Stimulated activated memory B cell treated with anti-CD40 and anti-IgM and Interleukin-4, amounts not matched to agents 10 μg/mL and 1 μg/mL and 100 μg/mL, for 72 hours (primary cell): Measurements from ENCODE around the gene ABCG4.
"Not testable (repeated sequence)": the region's sequence is repeated elsewhere in the genome, so short reads cannot be mapped to it uniquely, and the experiment has no call there.

Source experiments
- ATAC-seq: fragments of 150-1000 bp; cut with Tn5 transposase; 2 replicates; pipeline ENCODE4 v1.10.0; 2021
- H3K27ac Mint-ChIP-seq: one replicate; pipeline ENCODE4 v1.8.0; 2022; ENCODE audit warnings: mild to moderate bottlenecking, mixed read lengths
- H3K27me3 Mint-ChIP-seq: one replicate; pipeline ENCODE4 v1.8.0; 2022; ENCODE audit warnings: mixed read lengths
- H3K36me3 Mint-ChIP-seq: one replicate; pipeline ENCODE4 v1.8.0; 2022; ENCODE audit warnings: mixed read lengths
- H3K4me1 Mint-ChIP-seq: one replicate; pipeline ENCODE4 v1.8.0; 2022; ENCODE audit warnings: mixed read lengths
- H3K4me3 Mint-ChIP-seq: one replicate; pipeline ENCODE4 v1.8.0; 2022; ENCODE audit warnings: mild to moderate bottlenecking, moderate library complexity, mixed read lengths
- H3K9me3 Mint-ChIP-seq: one replicate; pipeline ENCODE4 v1.8.0; 2022; ENCODE audit warnings: mixed read lengths

The ABCG4 gene

GRCh38 chr11:119194811-119195440 lies 46.1 kb downstream of the ABCG4 start:
- Mint-ChIP-seq H3K4me3 (no peak overlapping the region), H3K27me3 (no peaks in the 10 kb centered on the region), H3K4me1 (peaks cover 9% of the 10 kb centered on the region), H3K27ac (no peak overlapping the region), H3K9me3 (no peaks in the 10 kb centered on the region), H3K36me3 (no peaks in the 10 kb centered on the region)
- ATAC-seq: no peak

- Mint-ChIP-seq H3K4me1 (peaks cover 9% of the 10 kb centered on the region), H3K4me3 (no peak overlapping the region), H3K36me3 (no peaks in the 10 kb centered on the region), H3K27me3 (no peaks in the 10 kb centered on the region), H3K27ac (no peak overlapping the region), H3K9me3 (no peaks in the 10 kb centered on the region)
- ATAC-seq: no peak
These were observed 46.8 kb downstream of the ABCG4 start for GRCh38 chr11:119195680-119196079.

GRCh38 chr11:119196833-119197483 lies 48.1 kb downstream of the ABCG4 start:
- peak; percentile 90 for ATAC-seq
- Mint-ChIP-seq H3K36me3 (no peaks in the 10 kb centered on the region), H3K4me1 (peaks cover 9% of the 10 kb centered on the region), H3K27me3 (no peaks in the 10 kb centered on the region), H3K27ac (no peak overlapping the region), H3K4me3 (no peak overlapping the region), H3K9me3 (no peaks in the 10 kb centered on the region)

- no peaks in the 10 kb centered on the region for H3K36me3 Mint-ChIP-seq
- no peak overlapping the region for H3K4me3 Mint-ChIP-seq
- H3K9me3 Mint-ChIP-seq: no peaks in the 10 kb centered on the region
- peaks cover 9% of the 10 kb centered on the region for H3K4me1 Mint-ChIP-seq
- ATAC-seq: no peak
- no peak overlapping the region for H3K27ac Mint-ChIP-seq
- no peaks in the 10 kb centered on the region for H3K27me3 Mint-ChIP-seq
These were observed 50.1 kb downstream of the ABCG4 start for GRCh38 chr11:119198925-119199324.

- peaks cover 24% of the 10 kb centered on the region for H3K4me1 Mint-ChIP-seq
- not testable (repeated sequence) for H3K27me3 Mint-ChIP-seq, ATAC-seq, H3K36me3 Mint-ChIP-seq, H3K27ac Mint-ChIP-seq, H3K9me3 Mint-ChIP-seq, H3K4me3 Mint-ChIP-seq
These were observed 52.4 kb downstream of the ABCG4 start for GRCh38 chr11:119201236-119201635.

- Mint-ChIP-seq H3K4me1 (peaks cover 26% of the 10 kb centered on the region), H3K27me3 (no peaks in the 10 kb centered on the region), H3K27ac (no peak overlapping the region), H3K36me3 (no peaks in the 10 kb centered on the region), H3K9me3 (no peaks in the 10 kb centered on the region), H3K4me3 (no peak overlapping the region)
- ATAC-seq: no peak
These were observed 53.7 kb downstream of the ABCG4 start for GRCh38 chr11:119202554-119202953.

GRCh38 chr11:119204066-119204465 lies 55.2 kb downstream of the ABCG4 start:
- H3K27ac Mint-ChIP-seq: no peak overlapping the region
- ATAC-seq: no peak
- H3K9me3 Mint-ChIP-seq: no peaks in the 10 kb centered on the region
- peaks cover 33% of the 10 kb centered on the region for H3K4me1 Mint-ChIP-seq
- no peak overlapping the region for H3K4me3 Mint-ChIP-seq
- no peaks in the 10 kb centered on the region for H3K27me3 Mint-ChIP-seq
- H3K36me3 Mint-ChIP-seq: no peaks in the 10 kb centered on the region

- H3K27ac Mint-ChIP-seq: peak overlapping the region; percentile 83
- H3K36me3 Mint-ChIP-seq: no peaks in the 10 kb centered on the region
- peak overlapping the region; percentile 98 for H3K4me3 Mint-ChIP-seq
- H3K4me1 Mint-ChIP-seq: peaks cover 41% of the 10 kb centered on the region
- ATAC-seq: no peak
- no peaks in the 10 kb centered on the region for H3K27me3 Mint-ChIP-seq
- no peaks in the 10 kb centered on the region for H3K9me3 Mint-ChIP-seq
These were observed 56.2 kb downstream of the ABCG4 start for GRCh38 chr11:119205080-119205479.

- no peaks in the 10 kb centered on the region for H3K9me3 Mint-ChIP-seq
- ATAC-seq: peak; percentile 94
- no peaks in the 10 kb centered on the region for H3K27me3 Mint-ChIP-seq
- H3K4me1 Mint-ChIP-seq: peaks cover 41% of the 10 kb centered on the region
- H3K27ac Mint-ChIP-seq: peak within 1 kb of the TSS; percentile 83
- H3K36me3 Mint-ChIP-seq: no peaks in the 10 kb centered on the region
- H3K4me3 Mint-ChIP-seq: peak within 1 kb of the TSS; percentile 98
These were observed 57.0 kb downstream of the ABCG4 start, which contains the start of gene CBL for GRCh38 chr11:119205574-119206510. TSS of gene CBL (plus strand) at chr11:119206339. CDS start at chr11:119206418, 79 bp downstream.

- H3K27ac Mint-ChIP-seq: peak overlapping the region; percentile 83
- peak; percentile 64 for ATAC-seq
- H3K4me3 Mint-ChIP-seq: peak overlapping the region; percentile 98
- H3K27me3 Mint-ChIP-seq: no peaks in the 10 kb centered on the region
- H3K4me1 Mint-ChIP-seq: peaks cover 41% of the 10 kb centered on the region
- no peaks in the 10 kb centered on the region for H3K36me3 Mint-ChIP-seq
- no peaks in the 10 kb centered on the region for H3K9me3 Mint-ChIP-seq
These were observed 57.9 kb downstream of the ABCG4 start for GRCh38 chr11:119206511-119207414.

GRCh38 chr11:119207415-119207960 lies 58.6 kb downstream of the ABCG4 start:
- peaks cover 41% of the 10 kb centered on the region for H3K4me1 Mint-ChIP-seq

GRCh38 chr11:119209186-119209585 lies 60.3 kb downstream of the ABCG4 start:
- ATAC-seq: no peak
- Mint-ChIP-seq H3K36me3 (no peaks in the 10 kb centered on the region), H3K27ac (no peak overlapping the region), H3K4me1 (peaks cover 47% of the 10 kb centered on the region), H3K4me3 (no peak overlapping the region), H3K9me3 (no peaks in the 10 kb centered on the region), H3K27me3 (no peaks in the 10 kb centered on the region)

More at GRCh38 chr11:119207415-119207960, 58.6 kb downstream of the ABCG4 start:
- Mint-ChIP-seq H3K36me3 (no peaks in the 10 kb centered on the region), H3K27me3 (no peaks in the 10 kb centered on the region), H3K27ac (peak overlapping the region; percentile 83), H3K9me3 (no peaks in the 10 kb centered on the region), H3K4me3 (peak overlapping the region; percentile 98)
- no peak for ATAC-seq

- peaks cover 40% of the 10 kb centered on the region for H3K4me1 Mint-ChIP-seq
- H3K4me3 Mint-ChIP-seq: no peak overlapping the region
- H3K27ac Mint-ChIP-seq: no peak overlapping the region
- no peaks in the 10 kb centered on the region for H3K9me3 Mint-ChIP-seq
- H3K27me3 Mint-ChIP-seq: no peaks in the 10 kb centered on the region
- no peak for ATAC-seq
- H3K36me3 Mint-ChIP-seq: no peaks in the 10 kb centered on the region
These were observed 61.2 kb downstream of the ABCG4 start for GRCh38 chr11:119210050-119210449.
